ENCODE data around the gene PRR14L.

DNA sequence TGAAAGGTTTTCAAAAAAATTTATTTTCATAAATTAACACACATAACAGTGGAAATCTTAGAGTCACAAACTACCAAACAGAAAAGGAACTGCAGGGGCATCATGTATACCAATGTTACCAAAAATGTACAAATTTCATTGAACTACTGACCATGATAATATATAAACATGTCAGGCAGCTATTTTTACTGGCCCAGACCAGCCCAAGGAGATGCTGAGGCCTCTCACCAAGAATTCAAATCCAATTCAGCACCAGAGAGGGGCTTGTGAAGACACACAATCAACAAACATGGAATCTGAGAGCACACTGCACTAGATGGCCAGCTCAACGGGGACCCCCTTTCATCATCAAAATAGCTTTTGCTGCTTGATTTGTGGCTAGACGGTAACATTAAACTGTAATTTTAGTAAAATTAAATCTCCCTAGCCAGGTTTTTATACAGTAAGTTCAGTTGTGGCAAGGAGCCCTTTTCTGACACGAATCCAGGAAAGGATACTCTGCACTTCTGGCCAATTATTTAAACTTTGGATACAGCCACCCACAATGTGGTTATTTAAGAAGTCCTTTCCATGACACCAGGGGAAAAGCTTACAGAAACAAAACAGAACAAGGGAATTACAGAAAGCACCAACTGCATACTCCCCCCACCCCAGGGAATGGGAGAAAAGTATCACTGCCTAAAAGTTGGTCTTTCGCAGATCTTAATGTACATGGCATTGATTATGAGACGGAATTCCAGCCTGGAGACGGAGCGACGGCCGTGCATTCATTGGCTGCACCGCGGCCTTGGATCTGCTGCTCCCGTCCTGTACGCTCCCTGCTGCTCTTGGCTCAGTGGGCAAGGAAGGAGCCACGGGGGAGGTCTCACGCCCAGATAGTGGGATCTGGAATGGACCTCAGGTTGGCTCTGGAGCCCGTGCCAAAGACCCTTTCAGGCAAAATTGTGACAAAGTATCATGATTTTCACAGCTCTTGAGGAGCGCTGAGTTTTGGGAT, 68.3 kb downstream of the PRR14L start:
- TF ChIP-seq, protein P1, sequence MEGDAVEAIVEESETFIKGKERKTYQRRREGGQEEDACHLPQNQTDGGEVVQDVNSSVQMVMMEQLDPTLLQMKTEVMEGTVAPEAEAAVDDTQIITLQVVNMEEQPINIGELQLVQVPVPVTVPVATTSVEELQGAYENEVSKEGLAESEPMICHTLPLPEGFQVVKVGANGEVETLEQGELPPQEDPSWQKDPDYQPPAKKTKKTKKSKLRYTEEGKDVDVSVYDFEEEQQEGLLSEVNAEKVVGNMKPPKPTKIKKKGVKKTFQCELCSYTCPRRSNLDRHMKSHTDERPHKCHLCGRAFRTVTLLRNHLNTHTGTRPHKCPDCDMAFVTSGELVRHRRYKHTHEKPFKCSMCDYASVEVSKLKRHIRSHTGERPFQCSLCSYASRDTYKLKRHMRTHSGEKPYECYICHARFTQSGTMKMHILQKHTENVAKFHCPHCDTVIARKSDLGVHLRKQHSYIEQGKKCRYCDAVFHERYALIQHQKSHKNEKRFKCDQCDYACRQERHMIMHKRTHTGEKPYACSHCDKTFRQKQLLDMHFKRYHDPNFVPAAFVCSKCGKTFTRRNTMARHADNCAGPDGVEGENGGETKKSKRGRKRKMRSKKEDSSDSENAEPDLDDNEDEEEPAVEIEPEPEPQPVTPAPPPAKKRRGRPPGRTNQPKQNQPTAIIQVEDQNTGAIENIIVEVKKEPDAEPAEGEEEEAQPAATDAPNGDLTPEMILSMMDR (IDR thresholded peaks at IDR 0.05) = no peak
- TF ChIP-seq ZFX (IDR thresholded peaks at IDR 0.05; ENCODE audit: borderline replicate concordance) = no peak

Data from 22Rv1 (cell line).